A549 treated with AZD2906 at 1 μM for 4 hours (cell line): Measurements from ENCODE around the gene CACNA2D1. TPM values are rescaled to one million over a fixed set of nuclear protein-coding genes. Genes with fewer than 3 reads are reported as not detected.

ENCODE experiments used
- total RNA-seq: library from RNA; stranded (reverse); fragments of 200-300 nt; extraction: Qiagen RNA extraction; gene quantifications from 5 replicates; pipeline ENCODE4 v1.2.3, GENCODE V29; 2022

CACNA2D1 gene
- 5.3 to 12.5 TPM (median 7.9 TPM) in 5 replicates for total RNA-seq

GRCh38 chr7:82443547-82444219 is at the start of gene CACNA2D1:
Gene CACNA2D1 (minus strand): TSS chr7:82443777.

